ENCODE data around the gene ASTL. TPM values are rescaled to one million over a fixed set of nuclear protein-coding genes. Genes with fewer than 3 reads are reported as not detected.

The ASTL gene
- total and polyA plus RNA-seq, 2 donors (not counting 3 experiments of a cell fraction or from before 2014, with no cell fraction given), result not detected

DNA sequence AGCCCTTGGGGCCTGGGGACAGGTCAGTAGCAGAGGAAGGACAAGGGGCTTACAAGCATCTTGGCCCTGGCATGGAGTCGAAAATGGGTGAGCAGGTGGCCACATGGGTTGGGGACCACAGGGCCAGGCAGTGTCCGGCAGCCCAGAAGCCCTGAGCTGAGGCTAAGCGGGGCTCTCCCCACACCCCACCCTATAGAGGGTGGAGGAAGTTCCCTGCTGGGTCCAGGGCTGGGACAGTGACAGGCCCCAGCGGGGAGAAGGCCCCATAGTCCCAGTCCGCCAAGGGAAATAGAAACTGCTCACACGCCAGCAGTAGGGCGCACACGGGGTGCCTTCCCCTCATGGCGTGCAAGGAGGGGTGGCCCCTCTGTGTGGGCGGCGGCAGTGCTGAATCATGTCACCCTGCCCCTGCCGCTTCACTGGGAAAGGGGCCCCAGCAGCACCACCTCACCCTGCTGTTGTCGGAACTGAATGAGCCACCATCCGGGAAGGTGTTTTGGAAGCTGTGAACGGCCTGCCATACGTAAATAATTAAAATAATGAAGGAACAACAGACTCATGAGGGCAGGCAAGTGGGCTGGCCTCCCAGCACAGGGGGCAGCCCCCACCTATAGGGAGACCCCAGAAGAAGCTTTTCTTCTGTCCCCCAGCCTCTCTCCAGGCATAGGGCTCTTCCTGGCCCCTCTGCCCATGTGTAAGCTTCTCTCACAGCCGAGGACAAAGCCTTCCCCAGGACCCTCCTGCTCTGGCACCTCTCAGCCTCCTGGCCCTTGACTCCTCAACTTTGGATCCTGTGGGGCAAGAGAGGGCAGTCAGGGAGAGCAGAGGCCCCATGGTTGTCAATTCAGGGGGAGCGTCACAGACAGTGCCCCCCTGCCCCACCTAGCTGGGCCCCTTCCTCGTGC lies 19.6 kb upstream of the ASTL start:
- no peaks in the 10 kb centered on the region for H3K4me1 ChIP-seq (ENCODE audit: control insufficient read depth, extremely low read depth, insufficient read depth, low read length)

More for the DNA sequence above, 19.6 kb upstream of the ASTL start:
- no peaks in the 10 kb centered on the region for H3K79me2 ChIP-seq (ENCODE audit: control insufficient read depth, insufficient read depth, low read length)
- no peak overlapping the region for H3K9ac ChIP-seq (replicated peaks; ENCODE audit: extremely low read depth, insufficient read depth, low read length)
- intact Hi-C loops (cut with micrococcal nuclease) (no loop called here), dilution Hi-C loops (cut with MboI; ENCODE audit: extremely low pct_ligation_motif_present, low sequenced_read_pairs) (no loop called here)
- BruUV-seq (replicated peaks), result no TSS peak
- H3K4me3 ChIP-seq (replicated peaks in 1 of 3; ENCODE audit: insufficient read depth in 1 of 3, low read depth in 1 of 3, low read length in 3 of 3), result no peak overlapping the region
- TF ChIP-seq GATA2 (IDR thresholded peaks at IDR 0.05; ENCODE audit: insufficient read depth, insufficient read length, low read depth, low read length) (no peak), POLR2A (IDR thresholded peaks at IDR 0.05; ENCODE audit: low read depth, low read length) (no peak), MYC (IDR thresholded peaks at IDR 0.05; ENCODE audit: low read depth, low read length) (no peak), EZH2 (IDR thresholded peaks at IDR 0.05; ENCODE audit: borderline replicate concordance, low read depth, low read length, severe bottlenecking) (no peak), POLR2AphosphoS5 (IDR thresholded peaks at IDR 0.05; ENCODE audit: insufficient read depth, low read depth, low read length) (no peak), FOS (IDR thresholded peaks at IDR 0.05; ENCODE audit: borderline replicate concordance, insufficient read depth, low read length) (no peak), JUN (IDR thresholded peaks at IDR 0.05; ENCODE audit: borderline replicate concordance, insufficient read depth, insufficient read length, low read depth) (no peak)
- TF ChIP-seq, protein P1, sequence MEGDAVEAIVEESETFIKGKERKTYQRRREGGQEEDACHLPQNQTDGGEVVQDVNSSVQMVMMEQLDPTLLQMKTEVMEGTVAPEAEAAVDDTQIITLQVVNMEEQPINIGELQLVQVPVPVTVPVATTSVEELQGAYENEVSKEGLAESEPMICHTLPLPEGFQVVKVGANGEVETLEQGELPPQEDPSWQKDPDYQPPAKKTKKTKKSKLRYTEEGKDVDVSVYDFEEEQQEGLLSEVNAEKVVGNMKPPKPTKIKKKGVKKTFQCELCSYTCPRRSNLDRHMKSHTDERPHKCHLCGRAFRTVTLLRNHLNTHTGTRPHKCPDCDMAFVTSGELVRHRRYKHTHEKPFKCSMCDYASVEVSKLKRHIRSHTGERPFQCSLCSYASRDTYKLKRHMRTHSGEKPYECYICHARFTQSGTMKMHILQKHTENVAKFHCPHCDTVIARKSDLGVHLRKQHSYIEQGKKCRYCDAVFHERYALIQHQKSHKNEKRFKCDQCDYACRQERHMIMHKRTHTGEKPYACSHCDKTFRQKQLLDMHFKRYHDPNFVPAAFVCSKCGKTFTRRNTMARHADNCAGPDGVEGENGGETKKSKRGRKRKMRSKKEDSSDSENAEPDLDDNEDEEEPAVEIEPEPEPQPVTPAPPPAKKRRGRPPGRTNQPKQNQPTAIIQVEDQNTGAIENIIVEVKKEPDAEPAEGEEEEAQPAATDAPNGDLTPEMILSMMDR (IDR thresholded peaks at IDR 0.05; ENCODE audit: extremely low read depth in 1 of 2, insufficient read depth in 1 of 2, low read depth in 1 of 2, low read length in 2 of 2), result no peak
- TF ChIP-seq, protein P2, sequence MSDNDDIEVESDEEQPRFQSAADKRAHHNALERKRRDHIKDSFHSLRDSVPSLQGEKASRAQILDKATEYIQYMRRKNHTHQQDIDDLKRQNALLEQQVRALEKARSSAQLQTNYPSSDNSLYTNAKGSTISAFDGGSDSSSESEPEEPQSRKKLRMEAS (IDR thresholded peaks at IDR 0.05; ENCODE audit: insufficient read depth, insufficient read length), result no peak
- FAIRE-seq (no peak), DNase-seq (ENCODE audit: low read depth, low spot score) (no peak)
- no peak overlapping the region for H2AFZ ChIP-seq (ENCODE audit: low read depth, low read length)
- H3K9me1 ChIP-seq (replicated peaks; ENCODE audit: control insufficient read depth, extremely low read depth, insufficient read depth, low read length), result no peaks in the 10 kb centered on the region
- CTCF ChIA-PET, result interaction anchor here (1.1 to 4.0 kb wide), 2 partner anchors 17 to 41 kb away, joined by 3 to 23 read pairs; no protein-coding TSS in a partner anchor
- H3K4me2 ChIP-seq (ENCODE audit: insufficient read depth, low read length), result no peak overlapping the region
- no peaks in the 10 kb centered on the region for H3K9me3 ChIP-seq (replicated peaks; ENCODE audit: control insufficient read depth, insufficient read depth, low read length)
- no peaks in the 10 kb centered on the region for H3K36me3 ChIP-seq (ENCODE audit: control insufficient read depth in 2 of 2, extremely low read depth in 1 of 2, insufficient read depth in 2 of 2, low read length in 2 of 2)
- peaks cover 0 to 6% of the 10 kb centered on the region in 2 experiments for H3K27me3 ChIP-seq (ENCODE audit: control insufficient read depth in 2 of 2, insufficient read depth in 2 of 2, low read length in 2 of 2)
- POLR2A ChIA-PET, result no interaction called here
- H4K20me1 ChIP-seq (replicated peaks; ENCODE audit: control insufficient read depth, extremely low read depth, insufficient read depth, low read length), result no peaks in the 10 kb centered on the region
- H3K27ac ChIP-seq (ENCODE audit: insufficient read depth, low read depth, low read length), result no peak overlapping the region

All from endothelial cell of umbilical vein (primary cell).